HepG2 (cell line): ENCODE data around the gene TTLL1. TPM values are rescaled to one million over a fixed set of nuclear protein-coding genes. Genes with fewer than 3 reads are reported as not detected.

Experiments used
- BRD4 ChIP-seq: sonication (generic); formaldehyde crosslinking; IDR thresholded peaks from 2 replicates; pipeline ENCODE4 v1.4.0; 2020; ENCODE audit warnings: missing genetic modification reagents
- CENPX ChIP-seq: sonication (generic); formaldehyde crosslinking; IDR thresholded peaks from 2 replicates; pipeline ENCODE4 v1.9.0; 2021; ENCODE audit warnings: mild to moderate bottlenecking, missing genetic modification reagents, moderate library complexity
- FOXO4 ChIP-seq: sonication (generic); formaldehyde crosslinking; conservative IDR thresholded peaks from 2 replicates; pipeline ENCODE4 v1.8.1; 2023; ENCODE audit warnings: missing genetic modification reagents
- ISX ChIP-seq: sonication (generic); formaldehyde crosslinking; conservative IDR thresholded peaks from 2 replicates; pipeline ENCODE4 v1.5.0; 2020; ENCODE audit warnings: missing genetic modification reagents
- MED8 ChIP-seq: sonication (generic); formaldehyde crosslinking; IDR thresholded peaks from 2 replicates; pipeline ENCODE4 v1.8.1; 2023; ENCODE audit warnings: mild to moderate bottlenecking, missing genetic modification reagents; ENCODE audit not compliant: insufficient replicate concordance
- MEF2D ChIP-seq: sonication (generic); formaldehyde crosslinking; IDR thresholded peaks from 2 replicates; pipeline ENCODE4 v1.5.1; 2020; ENCODE audit warnings: mild to moderate bottlenecking, missing genetic modification reagents
- MXD3 ChIP-seq: IDR thresholded peaks from 2 replicates; pipeline ENCODE4 v1.6.1; 2016; ENCODE audit warnings: mild to moderate bottlenecking, missing biosample characterization, missing genetic modification reagents
- POLR2A ChIP-seq, 2 experiments: IDR thresholded peaks; 2 replicates each; pipeline ENCODE4 v1.6.1; 2011; ENCODE audit warnings: low read depth in 2 of 2, low read length in 2 of 2, mild to moderate bottlenecking in 1 of 2, moderate library complexity in 1 of 2; ENCODE audit not compliant: insufficient read depth in 1 of 2
- TMF1 ChIP-seq: sonication (generic); formaldehyde crosslinking; IDR thresholded peaks from 2 replicates; pipeline ENCODE4 v1.8.1; 2022; ENCODE audit warnings: low read depth, missing genetic modification reagents
- ZHX1 ChIP-seq: sonication (generic); formaldehyde crosslinking; IDR thresholded peaks from 2 replicates; pipeline ENCODE4 v1.8.1; 2022; ENCODE audit warnings: low read depth, mild to moderate bottlenecking, missing genetic modification reagents
- ZNF629 ChIP-seq: sonication (generic); formaldehyde crosslinking; conservative IDR thresholded peaks from 2 replicates; pipeline ENCODE4 v1.5.0; 2020; ENCODE audit warnings: missing genetic modification reagents
- ZNF652 ChIP-seq: IDR thresholded peaks from 2 replicates; pipeline ENCODE4 v1.6.1; 2016; ENCODE audit warnings: low read depth, borderline replicate concordance
- ZNF672 ChIP-seq: sonication (generic); formaldehyde crosslinking; IDR thresholded peaks from 2 replicates; pipeline ENCODE4 v1.8.1; 2022; ENCODE audit warnings: missing genetic modification reagents
- ZNF724P ChIP-seq: sonication (generic); formaldehyde crosslinking; IDR thresholded peaks from 2 replicates; pipeline ENCODE4 v1.8.0; 2022; ENCODE audit warnings: missing genetic modification reagents, borderline replicate concordance
- ZNF75D ChIP-seq: sonication (generic); formaldehyde crosslinking; IDR thresholded peaks from 2 replicates; pipeline ENCODE4 v1.8.1; 2023; ENCODE audit warnings: missing genetic modification reagents, mild to moderate bottlenecking, borderline replicate concordance
- ZNF781 ChIP-seq: sonication (generic); formaldehyde crosslinking; IDR thresholded peaks from 2 replicates; pipeline ENCODE4 v1.5.1; 2020; ENCODE audit warnings: borderline replicate concordance, mild to moderate bottlenecking, missing genetic modification reagents; ENCODE audit errors: not compliant biosample characterization
- ZSCAN9 ChIP-seq: IDR thresholded peaks from 2 replicates; pipeline ENCODE4 v1.6.1; 2016; ENCODE audit warnings: borderline replicate concordance
- polyA plus RNA-seq, 8 experiments: library from polyadenylated mRNA; depleted of rRNA in 3 of 8; stranded (reverse) in 7 of 8; unstranded in 1 of 8; fragments of >200 nt; fragmentation: Illumina TruSeq in 4 of 8; extraction: Trizol in 4 of 8; gene quantifications; 2 replicates each; pipeline versions ENCODE4 v1.2.1 to v1.2.3, GENCODE V29; 2011 to 2016; ENCODE audit warnings: low read depth in 4 of 8, missing spikeins in 1 of 8, mixed read lengths in 1 of 8; ENCODE audit not compliant: insufficient read depth in 1 of 8
- total RNA-seq, 5 experiments: library from RNA; depleted of rRNA; stranded (reverse); fragments of >200 nt; fragmentation: Illumina TruSeq; extraction: Trizol; gene quantifications; 2 replicates each; pipeline ENCODE4 v1.2.3, GENCODE V29; 2016; ENCODE audit warnings: low read depth in 1 of 5
- TF ChIP-seq, protein P1 (sequence below): sonication (generic); formaldehyde crosslinking; IDR thresholded peaks from 2 replicates; pipeline ENCODE4 v1.5.0; 2020; ENCODE audit warnings: mild to moderate bottlenecking, missing genetic modification reagents
- TF ChIP-seq, protein P2 (sequence below): sonication (generic); formaldehyde crosslinking; IDR thresholded peaks from 2 replicates; pipeline ENCODE4 v1.5.0; 2020; ENCODE audit warnings: missing genetic modification reagents
- TF ChIP-seq, protein P3 (sequence below): sonication (generic); formaldehyde crosslinking; IDR thresholded peaks from 2 replicates; pipeline ENCODE4 v1.4.0; 2020; ENCODE audit warnings: missing genetic modification reagents

The TTLL1 gene
- total and polyA plus RNA-seq, 2 of the 13 experiments (the other 11 are each of a cell fraction or from before 2014, with no cell fraction given): 1.6 to 5.3 TPM

DNA sequence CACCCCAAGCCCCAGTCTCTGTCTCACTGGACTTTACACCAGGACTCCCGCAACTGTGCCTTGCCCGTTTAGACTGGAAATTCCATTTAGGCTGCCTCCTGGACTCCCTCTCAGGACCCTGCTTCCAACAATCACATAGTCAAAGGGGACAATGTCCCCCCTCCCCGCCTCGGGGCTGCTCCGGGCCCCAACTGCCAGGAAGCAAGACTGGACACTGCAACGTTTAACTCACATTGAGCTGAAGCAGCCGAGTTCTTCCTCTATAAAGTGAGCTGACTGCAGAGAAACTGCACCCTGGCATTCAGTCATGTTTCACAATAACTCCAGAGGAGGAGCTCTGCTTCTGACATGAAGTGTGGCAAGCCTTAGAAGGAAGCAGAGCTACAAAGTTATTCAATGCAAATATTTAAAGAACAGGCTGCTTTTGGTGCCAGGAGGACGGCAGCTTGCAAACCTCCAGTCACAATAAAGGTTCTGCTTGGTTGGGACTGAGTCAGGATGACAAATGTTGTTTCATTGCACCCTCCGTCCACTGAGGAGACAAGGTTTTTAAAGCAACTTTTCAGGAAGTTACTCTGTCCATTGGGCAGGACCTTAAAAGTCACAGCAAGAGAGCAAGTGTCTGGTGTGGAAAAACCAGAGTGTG, 94.2 kb downstream of the TTLL1 start (continued):
- TF ChIP-seq FOXO4 (CRISPR knock-in tag) (no peak), ISX (no peak), ZNF672 (CRISPR knock-in tag) (no peak), ZNF724P (no peak), MED8 (CRISPR knock-in tag) (no peak), ZNF75D (CRISPR knock-in tag) (no peak), POLR2A (IDR thresholded peaks at IDR 0.05; ENCODE audit: insufficient read depth in 1 of 2, low read depth in 2 of 2, low read length in 2 of 2) (peak; percentile 37 to 86; a peak in 3 of 4 replicates), ZNF652 (0 out of 2 replicates have a peak, but pooled peaks have one; percentile 22), MXD3 (CRISPR knock-in tag) (no peak), ZSCAN9 (CRISPR knock-in tag) (peak; percentile 92), MEF2D (CRISPR knock-in tag) (peak; percentile 59; the same call in 1 of the 2 replicates), ZNF781 (CRISPR knock-in tag) (no peak), ZNF629 (CRISPR knock-in tag) (no peak), BRD4 (CRISPR knock-in tag) (peak; percentile 84; the same call in 1 of the 2 replicates), TMF1 (no peak), CENPX (no peak), ZHX1 (CRISPR knock-in tag) (no peak)
- TF ChIP-seq, protein P1, sequence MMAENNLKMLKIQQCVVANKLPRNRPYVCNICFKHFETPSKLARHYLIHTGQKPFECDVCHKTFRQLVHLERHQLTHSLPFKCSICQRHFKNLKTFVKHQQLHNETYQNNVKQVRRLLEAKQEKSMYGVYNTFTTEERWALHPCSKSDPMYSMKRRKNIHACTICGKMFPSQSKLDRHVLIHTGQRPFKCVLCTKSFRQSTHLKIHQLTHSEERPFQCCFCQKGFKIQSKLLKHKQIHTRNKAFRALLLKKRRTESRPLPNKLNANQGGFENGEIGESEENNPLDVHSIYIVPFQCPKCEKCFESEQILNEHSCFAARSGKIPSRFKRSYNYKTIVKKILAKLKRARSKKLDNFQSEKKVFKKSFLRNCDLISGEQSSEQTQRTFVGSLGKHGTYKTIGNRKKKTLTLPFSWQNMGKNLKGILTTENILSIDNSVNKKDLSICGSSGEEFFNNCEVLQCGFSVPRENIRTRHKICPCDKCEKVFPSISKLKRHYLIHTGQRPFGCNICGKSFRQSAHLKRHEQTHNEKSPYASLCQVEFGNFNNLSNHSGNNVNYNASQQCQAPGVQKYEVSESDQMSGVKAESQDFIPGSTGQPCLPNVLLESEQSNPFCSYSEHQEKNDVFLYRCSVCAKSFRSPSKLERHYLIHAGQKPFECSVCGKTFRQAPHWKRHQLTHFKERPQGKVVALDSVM (CRISPR knock-in tag): no peak; the same call in 1 of the 2 replicates
- TF ChIP-seq, protein P2, sequence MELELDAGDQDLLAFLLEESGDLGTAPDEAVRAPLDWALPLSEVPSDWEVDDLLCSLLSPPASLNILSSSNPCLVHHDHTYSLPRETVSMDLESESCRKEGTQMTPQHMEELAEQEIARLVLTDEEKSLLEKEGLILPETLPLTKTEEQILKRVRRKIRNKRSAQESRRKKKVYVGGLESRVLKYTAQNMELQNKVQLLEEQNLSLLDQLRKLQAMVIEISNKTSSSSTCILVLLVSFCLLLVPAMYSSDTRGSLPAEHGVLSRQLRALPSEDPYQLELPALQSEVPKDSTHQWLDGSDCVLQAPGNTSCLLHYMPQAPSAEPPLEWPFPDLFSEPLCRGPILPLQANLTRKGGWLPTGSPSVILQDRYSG: 0 out of 2 replicates have a peak, but pooled peaks have one; percentile 60
- TF ChIP-seq, protein P3, sequence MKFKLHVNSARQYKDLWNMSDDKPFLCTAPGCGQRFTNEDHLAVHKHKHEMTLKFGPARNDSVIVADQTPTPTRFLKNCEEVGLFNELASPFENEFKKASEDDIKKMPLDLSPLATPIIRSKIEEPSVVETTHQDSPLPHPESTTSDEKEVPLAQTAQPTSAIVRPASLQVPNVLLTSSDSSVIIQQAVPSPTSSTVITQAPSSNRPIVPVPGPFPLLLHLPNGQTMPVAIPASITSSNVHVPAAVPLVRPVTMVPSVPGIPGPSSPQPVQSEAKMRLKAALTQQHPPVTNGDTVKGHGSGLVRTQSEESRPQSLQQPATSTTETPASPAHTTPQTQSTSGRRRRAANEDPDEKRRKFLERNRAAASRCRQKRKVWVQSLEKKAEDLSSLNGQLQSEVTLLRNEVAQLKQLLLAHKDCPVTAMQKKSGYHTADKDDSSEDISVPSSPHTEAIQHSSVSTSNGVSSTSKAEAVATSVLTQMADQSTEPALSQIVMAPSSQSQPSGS (CRISPR knock-in tag): peak; percentile 62; the same call in 1 of the 2 replicates
